Smooth muscle cell (in vitro differentiated cells): Measurements from ENCODE around the gene BRSK2. TPM values are rescaled to one million over a fixed set of nuclear protein-coding genes. Genes with fewer than 3 reads are reported as not detected.

Source experiments
- DNase-seq: peaks from one replicate; lab custom pipeline; 2025; ENCODE audit not compliant: unreplicated experiment; lab: John Stamatoyannopoulos, UW
- H2AFZ ChIP-seq: fragments of 200-600 bp; sonication (generic); 2 replicates; pipeline ENCODE4 v1.6.0; 2016; ENCODE audit warnings: antibody characterized with exemption, low read depth, mild to moderate bottlenecking
- H3F3A ChIP-seq: fragments of 200-600 bp; sonication (generic); 2 replicates; pipeline ENCODE4 v1.6.0; 2017; ENCODE audit warnings: antibody characterized with exemption, low read depth
- H3K27ac ChIP-seq: fragments of 200-600 bp; sonication (generic); 2 replicates; pipeline ENCODE4 v1.5.1; 2016; ENCODE audit warnings: low read depth, mild to moderate bottlenecking
- H3K27me3 ChIP-seq: fragments of 200-600 bp; sonication (generic); 2 replicates; pipeline ENCODE4 v1.6.1; 2016; ENCODE audit warnings: low read depth, mild to moderate bottlenecking
- H3K36me3 ChIP-seq: fragments of 200-600 bp; sonication (generic); 2 replicates; pipeline ENCODE4 v1.5.1; 2016; ENCODE audit warnings: low read depth
- H3K4me1 ChIP-seq: fragments of 200-600 bp; sonication (generic); 2 replicates; pipeline ENCODE4 v1.5.1; 2016; ENCODE audit warnings: low read depth
- H3K4me2 ChIP-seq: fragments of 200-600 bp; sonication (generic); 2 replicates; pipeline ENCODE4 v1.6.0; 2016; ENCODE audit warnings: mild to moderate bottlenecking
- H3K4me3 ChIP-seq: fragments of 200-600 bp; sonication (generic); 2 replicates; pipeline ENCODE4 v1.5.1; 2016; ENCODE audit warnings: mild to moderate bottlenecking
- H3K79me2 ChIP-seq: fragments of 200-600 bp; sonication (generic); 2 replicates; pipeline ENCODE4 v1.6.0; 2016; ENCODE audit warnings: low read depth, mild to moderate bottlenecking
- H3K9ac ChIP-seq: fragments of 200-600 bp; sonication (generic); 2 replicates; pipeline ENCODE4 v1.6.0; 2016; ENCODE audit warnings: low read depth
- H3K9me3 ChIP-seq: fragments of 200-600 bp; sonication (generic); replicated peaks from 2 replicates; pipeline ENCODE4 v1.5.1; 2016; ENCODE audit warnings: low read depth
- H4K20me1 ChIP-seq: fragments of 200-600 bp; sonication (generic); 2 replicates; pipeline ENCODE4 v1.6.0; 2016; ENCODE audit warnings: low read depth
- WGBS: methylation state at CpG from one replicate; pipeline ENCODE4 v1.1.7; 2016; ENCODE audit warnings: low lambda C conversion rate; 5-methylcytosine and 5-hydroxymethylcytosine counted together
- polyA plus RNA-seq: library from polyadenylated mRNA; unstranded; fragments of >200 nt; fragmentation: Nextera tagmentation; extraction: Ambion mirVana; gene quantifications from 2 replicates; pipeline ENCODE4 v1.2.1, GENCODE V29; 2016
- total RNA-seq: library from RNA; depleted of rRNA; stranded (reverse); fragments of >200 nt; gene quantifications from 2 replicates; pipeline ENCODE4 v1.2.3, GENCODE V29; 2014
- TF ChIP-seq, protein P1 (sequence below): fragments of 200-600 bp; sonication (generic); IDR thresholded peaks from 2 replicates; pipeline ENCODE4 v1.5.1; 2017; ENCODE audit warnings: borderline replicate concordance, mild to moderate bottlenecking, antibody characterized with exemption; ENCODE audit not compliant: insufficient read depth, poor library complexity, severe bottlenecking

BRSK2 gene
- total and polyA plus RNA-seq, 2 experiments from 2014 or later = 1.5 to 5.2 TPM

DNA sequence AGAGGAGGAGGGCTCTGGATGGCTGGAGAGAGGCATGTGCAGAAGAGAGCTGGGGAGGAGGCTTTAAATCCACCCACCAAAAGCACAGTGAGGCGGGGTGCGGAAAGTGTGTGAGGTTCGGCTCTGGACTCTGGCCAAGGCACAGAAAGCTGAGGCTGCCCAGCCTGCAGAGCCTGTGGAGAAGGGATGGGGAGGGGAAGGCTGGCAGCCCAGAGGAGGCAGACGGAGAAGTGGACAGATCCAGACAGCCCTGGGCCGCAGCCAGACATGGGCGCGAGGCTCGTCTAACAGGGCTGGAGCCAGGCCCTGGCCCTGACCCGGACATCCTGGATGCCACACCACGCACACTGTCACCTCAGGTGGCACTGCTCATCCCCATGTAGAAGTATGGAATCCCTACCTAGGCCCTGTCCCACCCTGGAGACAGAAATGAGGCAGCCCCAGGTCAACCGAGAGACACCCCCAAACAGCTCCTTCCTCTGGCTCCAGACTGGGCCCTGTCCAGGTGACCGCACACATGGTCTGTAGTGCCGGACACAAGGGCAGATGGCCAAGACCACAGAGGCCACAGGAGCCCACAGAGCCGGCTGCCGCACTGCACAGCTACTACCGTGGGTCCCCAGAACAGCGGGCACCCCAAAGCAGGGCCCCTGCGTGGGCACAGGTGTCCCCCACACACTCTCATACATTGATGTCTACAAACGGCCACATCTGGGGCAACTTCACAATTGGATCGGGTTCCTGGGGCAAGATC is 113.4 kb downstream of the BRSK2 start:
- Histone ChIP-seq H3K9me3 (no peaks in the 10 kb centered on the region), H3K4me2 (no peak overlapping the region), H3K79me2 (peaks cover 21% of the 10 kb centered on the region), H3K4me1 (peaks cover 6% of the 10 kb centered on the region), H3K27me3 (no peaks in the 10 kb centered on the region), H4K20me1 (peaks cover 100% of the 10 kb centered on the region), H3K36me3 (no peaks in the 10 kb centered on the region), H3K4me3 (no peak overlapping the region), H2AFZ (no peak overlapping the region), H3K27ac (no peak overlapping the region), H3K9ac (no peak overlapping the region), H3F3A (no peaks in the 10 kb centered on the region)
- TF ChIP-seq, protein P1, sequence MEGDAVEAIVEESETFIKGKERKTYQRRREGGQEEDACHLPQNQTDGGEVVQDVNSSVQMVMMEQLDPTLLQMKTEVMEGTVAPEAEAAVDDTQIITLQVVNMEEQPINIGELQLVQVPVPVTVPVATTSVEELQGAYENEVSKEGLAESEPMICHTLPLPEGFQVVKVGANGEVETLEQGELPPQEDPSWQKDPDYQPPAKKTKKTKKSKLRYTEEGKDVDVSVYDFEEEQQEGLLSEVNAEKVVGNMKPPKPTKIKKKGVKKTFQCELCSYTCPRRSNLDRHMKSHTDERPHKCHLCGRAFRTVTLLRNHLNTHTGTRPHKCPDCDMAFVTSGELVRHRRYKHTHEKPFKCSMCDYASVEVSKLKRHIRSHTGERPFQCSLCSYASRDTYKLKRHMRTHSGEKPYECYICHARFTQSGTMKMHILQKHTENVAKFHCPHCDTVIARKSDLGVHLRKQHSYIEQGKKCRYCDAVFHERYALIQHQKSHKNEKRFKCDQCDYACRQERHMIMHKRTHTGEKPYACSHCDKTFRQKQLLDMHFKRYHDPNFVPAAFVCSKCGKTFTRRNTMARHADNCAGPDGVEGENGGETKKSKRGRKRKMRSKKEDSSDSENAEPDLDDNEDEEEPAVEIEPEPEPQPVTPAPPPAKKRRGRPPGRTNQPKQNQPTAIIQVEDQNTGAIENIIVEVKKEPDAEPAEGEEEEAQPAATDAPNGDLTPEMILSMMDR = no peak
- no peak for DNase-seq
- WGBS = 95% methylated on average over 16 of the region's 20 CpGs

DNA sequence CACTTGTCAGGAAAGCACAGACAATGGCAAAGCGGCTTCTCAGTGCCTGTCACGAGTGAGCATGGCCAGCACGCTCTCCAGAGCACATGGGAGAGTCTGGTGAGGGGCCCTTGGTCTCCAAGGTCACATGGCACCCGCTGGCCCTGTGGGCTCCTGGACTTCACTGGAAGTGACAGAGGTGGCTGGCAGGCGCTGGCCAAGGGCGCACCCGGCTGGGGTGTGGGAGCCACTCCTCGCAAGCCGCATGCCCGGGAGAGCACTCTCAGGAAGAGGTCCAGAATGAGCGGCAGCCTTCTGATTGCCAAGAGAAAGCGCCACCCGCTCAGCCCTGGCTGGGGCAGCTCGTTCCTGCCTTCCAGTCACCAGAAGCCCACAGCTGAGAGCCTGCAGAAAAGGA is 114.0 kb downstream of the BRSK2 start:
- Histone ChIP-seq H3K27ac (no peak overlapping the region), H3K9me3 (no peaks in the 10 kb centered on the region), H3K9ac (no peak overlapping the region), H3K27me3 (no peaks in the 10 kb centered on the region), H3K4me1 (peaks cover 6% of the 10 kb centered on the region), H3K79me2 (peaks cover 15% of the 10 kb centered on the region), H2AFZ (no peak overlapping the region), H3K4me2 (no peak overlapping the region), H3K4me3 (no peak overlapping the region), H3F3A (no peaks in the 10 kb centered on the region), H4K20me1 (peaks cover 100% of the 10 kb centered on the region), H3K36me3 (no peaks in the 10 kb centered on the region)
- TF ChIP-seq, protein P1 = no peak
- 96% methylated on average over 14 of the region's 14 CpGs for WGBS
- no peak for DNase-seq

DNA sequence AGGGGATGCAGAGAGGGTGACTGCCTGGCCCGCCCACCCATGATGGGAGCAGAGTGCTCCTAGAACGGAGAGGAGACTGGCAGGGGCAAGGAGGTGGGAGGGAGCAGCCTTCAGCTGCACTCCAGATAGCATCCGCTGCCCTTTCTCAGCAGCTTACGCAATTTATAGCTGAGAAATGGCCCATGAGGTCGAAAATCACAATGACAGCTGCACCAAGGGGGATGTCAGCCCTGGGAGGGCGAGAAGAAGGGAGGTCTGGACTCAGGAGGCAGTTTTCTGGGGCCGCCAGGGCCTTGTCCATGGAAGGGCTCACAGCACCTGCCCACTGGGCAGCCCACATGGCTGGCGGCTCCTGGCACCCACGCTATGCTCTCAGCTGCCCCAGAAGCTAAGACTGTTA is 114.4 kb downstream of the BRSK2 start:
- no peak for DNase-seq
- TF ChIP-seq, protein P1 = no peak
- H3K4me1 ChIP-seq = peaks cover 6% of the 10 kb centered on the region
- WGBS = 87% methylated on average over 9 of the region's 9 CpGs
- H3F3A ChIP-seq = no peaks in the 10 kb centered on the region
- peaks cover 12% of the 10 kb centered on the region for H3K79me2 ChIP-seq
- H3K9ac ChIP-seq = no peak overlapping the region
- no peaks in the 10 kb centered on the region for H3K36me3 ChIP-seq
- H4K20me1 ChIP-seq = peaks cover 100% of the 10 kb centered on the region
- H3K4me3 ChIP-seq = no peak overlapping the region
- H3K27ac ChIP-seq = no peak overlapping the region
- no peaks in the 10 kb centered on the region for H3K27me3 ChIP-seq
- H2AFZ ChIP-seq = no peak overlapping the region
- H3K9me3 ChIP-seq = no peaks in the 10 kb centered on the region
- H3K4me2 ChIP-seq = no peak overlapping the region

DNA sequence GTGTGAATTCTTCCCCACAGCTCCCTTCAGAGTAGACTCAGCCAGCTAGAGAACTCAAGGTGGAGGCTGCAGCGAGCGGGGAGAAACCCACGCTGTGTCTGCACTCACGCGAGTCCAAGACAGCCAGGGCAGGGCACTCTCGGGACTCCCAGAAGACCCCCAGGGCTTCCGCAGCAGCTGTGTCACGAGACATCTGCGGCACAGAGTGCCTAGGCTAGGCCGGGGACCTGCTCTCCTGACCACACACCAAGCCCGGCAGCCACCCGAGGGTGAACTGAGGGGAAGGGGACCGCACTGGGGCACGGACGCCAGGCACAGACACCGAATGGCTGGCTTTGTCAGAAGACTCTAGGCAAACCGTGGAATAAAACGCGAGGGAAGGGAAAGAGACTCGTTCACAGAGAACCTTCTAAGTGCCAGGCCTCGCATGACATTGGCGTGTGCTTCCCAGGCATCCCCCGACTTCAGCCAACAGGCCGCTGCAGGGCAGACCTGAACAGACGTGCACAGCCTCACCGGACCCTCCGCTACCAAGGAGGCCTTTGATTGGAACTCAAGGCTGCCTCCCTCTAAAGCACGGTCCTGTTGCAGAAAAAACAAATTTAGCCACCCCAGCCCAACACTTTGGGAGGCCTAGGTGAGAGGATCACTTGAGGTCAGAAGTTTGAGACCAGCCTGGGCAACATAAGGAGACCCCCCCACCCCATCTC is 115.0 kb downstream of the BRSK2 start:
- Histone ChIP-seq H3K4me1 (peaks cover 6% of the 10 kb centered on the region), H3F3A (no peaks in the 10 kb centered on the region), H3K4me2 (no peak overlapping the region), H3K27ac (no peak overlapping the region), H3K9me3 (no peaks in the 10 kb centered on the region), H3K27me3 (no peaks in the 10 kb centered on the region), H4K20me1 (peaks cover 100% of the 10 kb centered on the region), H3K36me3 (no peaks in the 10 kb centered on the region), H3K9ac (no peak overlapping the region), H2AFZ (no peak overlapping the region), H3K4me3 (no peak overlapping the region), H3K79me2 (peaks cover 12% of the 10 kb centered on the region)
- DNase-seq = no peak
- 92% methylated on average over 28 of the region's 28 CpGs for WGBS
- TF ChIP-seq, protein P1 = no peak
